IMR-90 (cell line): ENCODE results near the gene RAB20. TPM values are rescaled to one million over a fixed set of nuclear protein-coding genes. Genes with fewer than 3 reads are reported as not detected.

Source experiments
- ATAC-seq: fragments of 200-7000 bp; cut with Tn5 transposase; 2 replicates; pipeline ENCODE4 v1.9.1; 2020; ENCODE audit warnings: low read depth, mild to moderate bottlenecking, moderate library complexity
- BruUV-seq: library from RNA; stranded (reverse); fragments of 400-500 nt; replicated peaks from 2 replicates; lab custom pipeline; 2021; lab: Mats Ljungman, UMichigan
- CTCF ChIA-PET: fragments of 300-600 bp; formaldehyde crosslinking; extraction: SDS; loops from one replicate; lab custom pipeline; 2021; ENCODE audit warnings: antibody characterized with exemption; lab: Yijun Ruan, JAX
- POLR2A ChIA-PET: fragments of 300-600 bp; sonication (Branson Sonifier 250); formaldehyde crosslinking; loops from one replicate; lab custom pipeline; 2022; ENCODE audit warnings: antibody characterized with exemption; ENCODE audit not compliant: unreplicated experiment; lab: Charles Lee
- DNase-seq: peaks from one replicate; pipeline ENCODE4 v3.0.0; 2013
- H2AFZ ChIP-seq: replicated peaks from 2 replicates; pipeline ENCODE3; 2013; ENCODE audit warnings: low read length, mild to moderate bottlenecking; ENCODE audit not compliant: poor library complexity
- H2AK5ac ChIP-seq: 2 replicates; pipeline ENCODE4 v1.6.1; 2013; ENCODE audit warnings: low read depth, low read length, inconsistent platforms
- H2AK9ac ChIP-seq: replicated peaks from 2 replicates; pipeline ENCODE3; 2013; ENCODE audit warnings: mild to moderate bottlenecking, low read depth, low read length, moderate library complexity; ENCODE audit not compliant: poor library complexity
- H2BK120ac ChIP-seq: 2 replicates; pipeline ENCODE4 v1.6.1; 2013; ENCODE audit warnings: low read depth, low read length, inconsistent platforms
- H2BK15ac ChIP-seq: 3 replicates; pipeline ENCODE4 v1.6.1; 2013; ENCODE audit warnings: low read depth, low read length, inconsistent platforms
- H2BK20ac ChIP-seq: 2 replicates; pipeline ENCODE4 v1.6.1; 2013; ENCODE audit warnings: low read depth, mild to moderate bottlenecking, inconsistent platforms, low read length, moderate library complexity
- H2BK5ac ChIP-seq: 2 replicates; pipeline ENCODE4 v1.6.1; 2013; ENCODE audit warnings: mild to moderate bottlenecking, low read depth, low read length, inconsistent platforms; ENCODE audit not compliant: poor library complexity, severe bottlenecking
- H3K14ac ChIP-seq: replicated peaks from 2 replicates; pipeline ENCODE4 v1.6.1; 2013; ENCODE audit warnings: low read depth, low read length, inconsistent platforms
- H3K18ac ChIP-seq: 2 replicates; pipeline ENCODE4 v1.6.1; 2013; ENCODE audit warnings: low read depth, low read length, control low read depth
- H3K23ac ChIP-seq: 2 replicates; pipeline ENCODE4 v1.6.1; 2013; ENCODE audit warnings: low read depth, low read length, inconsistent platforms
- H3K27ac ChIP-seq: 2 replicates; pipeline ENCODE4 v1.5.1; 2013; ENCODE audit warnings: mild to moderate bottlenecking, control low read depth, low read length; ENCODE audit not compliant: insufficient read depth
- H3K27me3 ChIP-seq: 2 replicates; pipeline ENCODE4 v1.6.1; 2013; ENCODE audit warnings: low read length; ENCODE audit not compliant: control insufficient read depth, insufficient read depth
- H3K36me3 ChIP-seq: 2 replicates; pipeline ENCODE4 v1.6.1; 2013; ENCODE audit warnings: low read length, mixed read lengths; ENCODE audit not compliant: control insufficient read depth, insufficient read depth
- H3K4ac ChIP-seq: 2 replicates; pipeline ENCODE4 v1.6.1; 2013; ENCODE audit warnings: low read depth, low read length, inconsistent platforms
- H3K4me1 ChIP-seq: 2 replicates; pipeline ENCODE4 v1.6.1; 2013; ENCODE audit warnings: low read length, mixed read lengths; ENCODE audit not compliant: control insufficient read depth, insufficient read depth
- H3K4me2 ChIP-seq: 2 replicates; pipeline ENCODE4 v1.6.1; 2013; ENCODE audit warnings: low read depth, mild to moderate bottlenecking, control low read depth, low read length, moderate library complexity
- H3K4me3 ChIP-seq: 2 replicates; pipeline ENCODE4 v1.5.1; 2013; ENCODE audit warnings: low read depth, mild to moderate bottlenecking, control low read depth, low read length, moderate library complexity; ENCODE audit not compliant: insufficient read depth
- H3K56ac ChIP-seq: 2 replicates; pipeline ENCODE4 v1.6.1; 2013; ENCODE audit warnings: low read length, inconsistent platforms; ENCODE audit not compliant: insufficient read depth; ENCODE audit errors: extremely low read depth
- H3K79me1 ChIP-seq, 2 experiments: 2 replicates each; pipeline ENCODE4 v1.6.1; 2013; ENCODE audit warnings: low read length in 2 of 2, inconsistent platforms in 1 of 2, low read depth in 1 of 2
- H3K9ac ChIP-seq: 2 replicates; pipeline ENCODE4 v1.6.1; 2013; ENCODE audit warnings: low read depth, low read length, control low read depth
- H3K9me1 ChIP-seq: 2 replicates; pipeline ENCODE4 v1.6.1; 2013; ENCODE audit warnings: low read length, inconsistent platforms; ENCODE audit not compliant: insufficient read depth
- H3K9me3 ChIP-seq: 2 replicates; pipeline ENCODE4 v1.6.1; 2013; ENCODE audit warnings: low read length; ENCODE audit not compliant: control insufficient read depth, insufficient read depth
- H4K20me1 ChIP-seq: 2 replicates; pipeline ENCODE4 v1.6.1; 2013; ENCODE audit warnings: low read length, inconsistent platforms; ENCODE audit not compliant: insufficient read depth
- H4K5ac ChIP-seq: 2 replicates; pipeline ENCODE4 v1.6.1; 2013; ENCODE audit warnings: mild to moderate bottlenecking, low read depth, low read length, control low read depth
- H4K8ac ChIP-seq, 2 experiments: 2 replicates each; pipeline ENCODE4 v1.6.1; 2013; ENCODE audit warnings: low read depth in 2 of 2, low read length in 2 of 2, control low read depth in 1 of 2, inconsistent platforms in 1 of 2
- H4K91ac ChIP-seq: 2 replicates; pipeline ENCODE4 v1.6.1; 2013; ENCODE audit warnings: low read depth, low read length, inconsistent platforms; ENCODE audit not compliant: insufficient read depth
- BHLHE40 ChIP-seq: fragments of 150-350 bp; IDR thresholded peaks from 2 replicates; pipeline ENCODE4 v1.6.1; 2016; ENCODE audit warnings: mild to moderate bottlenecking, low read depth, low read length
- CHD1 ChIP-seq: IDR thresholded peaks from 2 replicates; pipeline ENCODE4 v1.6.1; 2012; ENCODE audit warnings: low read depth, low read length, improper control_type of control experiment
- FOS ChIP-seq: fragments of 150-350 bp; IDR thresholded peaks from 2 replicates; pipeline ENCODE4 v1.6.1; 2016; ENCODE audit warnings: low read depth, low read length
- MAFK ChIP-seq: IDR thresholded peaks from 2 replicates; pipeline ENCODE4 v1.6.1; 2012; ENCODE audit warnings: low read depth, low read length, improper control_type of control experiment
- MAZ ChIP-seq: IDR thresholded peaks from 2 replicates; pipeline ENCODE4 v1.6.1; 2012; ENCODE audit warnings: low read depth, mild to moderate bottlenecking, low read length, improper control_type of control experiment, moderate library complexity, borderline replicate concordance
- MXI1 ChIP-seq: IDR thresholded peaks from 2 replicates; pipeline ENCODE4 v1.6.1; 2012; ENCODE audit warnings: low read depth, mild to moderate bottlenecking, low read length, moderate library complexity, borderline replicate concordance
- NFE2L2 ChIP-seq: fragments of 150-350 bp; IDR thresholded peaks from 2 replicates; pipeline ENCODE4 v1.6.1; 2016; ENCODE audit warnings: low read depth, mild to moderate bottlenecking, low read length
- RAD21 ChIP-seq: IDR thresholded peaks from 2 replicates; pipeline ENCODE4 v1.6.1; 2012; ENCODE audit warnings: low read length, improper control_type of control experiment
- RCOR1 ChIP-seq: IDR thresholded peaks from 2 replicates; pipeline ENCODE4 v1.6.1; 2012; ENCODE audit warnings: mild to moderate bottlenecking, low read length, improper control_type of control experiment; ENCODE audit not compliant: insufficient replicate concordance
- RFX5 ChIP-seq: IDR thresholded peaks from 2 replicates; pipeline ENCODE4 v1.8.0; 2012; ENCODE audit warnings: low read depth, mild to moderate bottlenecking, low read length, moderate library complexity
- SMC3 ChIP-seq: fragments of 150-350 bp; IDR thresholded peaks from 2 replicates; pipeline ENCODE4 v1.6.1; 2016; ENCODE audit warnings: low read depth, mild to moderate bottlenecking, antibody characterized with exemption, low read length, moderate library complexity
- WGBS, 2 experiments: methylation state at CpG; one replicate each; pipeline versions ENCODE4 v1.1.5 to v1.1.7; 2013; ENCODE audit warnings: missing lambda C conversion rate in 2 of 2; ENCODE audit not compliant: insufficient read length in 1 of 2; ENCODE audit errors: extremely low coverage in 2 of 2; 5-methylcytosine and 5-hydroxymethylcytosine counted together
- dilution Hi-C: fragments of 300-500 bp; cut with HindIII; formaldehyde crosslinking; loops from one replicate; pipeline ENCODE4 v1.14.3; 2018; ENCODE audit warnings: low sequenced_read_pairs; ENCODE audit not compliant: unreplicated experiment
- in situ Hi-C: fragments of 300-500 bp; cut with MboI; formaldehyde crosslinking; loops from 3 replicates; pipeline ENCODE4 v1.14.3; 2019; ENCODE audit warnings: low sequenced_read_pairs, inconsistent platforms, mixed read lengths
- intact Hi-C: fragments of 100-400 bp; cut with micrococcal nuclease; formaldehyde crosslinking; loops from 2 replicates; pipeline ENCODE4 v1.10.0; 2022
- polyA plus RNA-seq, 3 experiments: library from polyadenylated mRNA; depleted of rRNA; stranded (reverse); fragments of >200 nt; gene quantifications; 2 replicates each; pipeline ENCODE4 v1.2.3, GENCODE V29; 2012; ENCODE audit warnings: low replicate concordance in 1 of 3
- total RNA-seq: library from RNA; depleted of rRNA; stranded (reverse); fragments of >200 nt; gene quantifications from 2 replicates; pipeline ENCODE4 v1.2.3, GENCODE V29; 2012
- TF ChIP-seq, protein P1 (sequence below): fragments of 150-350 bp; IDR thresholded peaks from 2 replicates; pipeline ENCODE4 v1.6.1; 2017; ENCODE audit warnings: mild to moderate bottlenecking, antibody characterized with exemption, low read length, low read depth
- TF ChIP-seq, protein P2 (sequence below): conservative IDR thresholded peaks from 2 replicates; pipeline ENCODE4 v1.5.1; 2012; ENCODE audit warnings: mild to moderate bottlenecking, low read depth, low read length, improper control_type of control experiment

RAB20 gene
- total and polyA plus RNA-seq, 2 of the 4 experiments (the other 2 are of a cell fraction) = 3.8 to 5.1 TPM

DNA sequence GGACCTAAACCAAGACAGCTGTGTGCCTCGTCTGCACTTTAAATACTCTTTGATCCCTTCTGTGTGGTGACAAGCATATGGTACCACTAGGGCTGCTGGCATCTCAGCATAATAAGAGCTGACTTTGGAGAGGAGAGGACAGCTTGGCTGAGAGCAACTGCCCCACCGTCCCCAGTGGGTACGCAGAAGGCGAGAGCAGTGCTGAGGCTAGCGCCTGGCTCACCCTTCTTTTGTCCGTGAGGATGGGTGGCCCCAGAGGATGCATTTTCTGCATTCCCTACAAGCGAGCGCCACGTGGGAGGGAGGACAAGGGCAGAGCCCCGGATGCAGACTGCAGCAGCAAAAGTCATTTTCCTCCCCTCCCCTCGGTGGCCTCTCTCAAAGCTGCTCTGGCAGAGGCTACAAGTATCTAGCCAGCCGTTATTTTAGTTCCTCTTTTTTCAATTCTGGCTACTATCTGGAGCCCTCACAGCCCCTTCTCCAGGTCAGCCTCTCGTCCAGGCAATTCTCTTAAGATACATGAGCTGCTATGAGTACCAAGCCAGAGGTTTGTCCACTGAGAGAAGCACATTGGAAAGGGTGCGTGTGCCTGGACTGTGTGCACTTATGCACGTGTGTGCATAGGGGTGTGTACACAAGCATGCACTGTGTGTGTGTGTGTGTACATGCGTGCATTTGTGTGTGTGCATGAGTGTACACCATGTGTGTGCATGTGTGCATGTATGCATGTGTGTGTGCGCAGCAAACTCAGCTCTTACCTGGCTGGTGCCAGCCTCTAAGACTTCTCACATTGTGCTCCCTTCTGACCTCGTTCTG, 51.3 kb downstream of the RAB20 start:
- Histone ChIP-seq H2BK15ac (no peak overlapping the region), H2AK5ac (0 out of 2 replicates have a peak overlapping the region, but pooled peaks have one; percentile 7), H2AK9ac (peak overlapping the region; percentile 52), H2BK120ac (no peak overlapping the region), H3K18ac (no peak overlapping the region), H3K4me3 (no peak overlapping the region), H4K20me1 (peaks cover 9% of the 10 kb centered on the region), H3K4ac (peak overlapping the region; percentile 61; the same call in 1 of the 2 replicates), H2BK5ac (peak overlapping the region; percentile 17), H3K79me1 (peaks cover 12 to 18% of the 10 kb centered on the region in 2 experiments; a peak in 3 of 4 replicates), H3K27ac (peak overlapping the region; percentile 16; the same call in 1 of the 2 replicates), H2AFZ (peak overlapping the region; percentile 71), H2BK20ac (no peak overlapping the region), H3K4me2 (no peak overlapping the region), H3K4me1 (peaks cover 18% of the 10 kb centered on the region), H4K5ac (no peak overlapping the region; the same call in 1 of the 2 replicates), H3K14ac (no peak overlapping the region), H4K8ac (peak overlapping the region in 1 of 2 experiments; percentile 2; a peak in 1 of 4 replicates), H3K9me1 (peaks cover 7% of the 10 kb centered on the region; the same call in 1 of the 2 replicates), H3K56ac (no peak overlapping the region), H3K9me3 (no peaks in the 10 kb centered on the region), H3K9ac (no peak overlapping the region), H3K23ac (no peak overlapping the region), H4K91ac (peak overlapping the region; percentile 19; the same call in 1 of the 2 replicates), H3K27me3 (no peaks in the 10 kb centered on the region), H3K36me3 (peaks cover 84% of the 10 kb centered on the region)
- dilution Hi-C loops (no loop called here), intact Hi-C loops (loop anchor here (5.0 kb wide), 1 partner anchor 52 kb away; the partner anchor contains the start of gene RAB20), in situ Hi-C loops (no loop called here)
- DNase-seq (peak; percentile 30), ATAC-seq (peak; percentile 49)
- ChIA-PET POLR2A (no interaction called here), CTCF (interaction anchor here (1.0 kb wide), 1 partner anchor 8 kb away, joined by 3 read pairs; no protein-coding TSS in a partner anchor)
- BruUV-seq = no TSS peak
- 80% methylated on average over 4 of the region's 18 CpGs; no CpG with 5 or more reads in 1 of the 2 experiments for WGBS, 2 experiments
- TF ChIP-seq CHD1 (no peak), RFX5 (no peak), MXI1 (no peak), BHLHE40 (no peak), MAZ (no peak), RAD21 (no peak), FOS (no peak), MAFK (no peak), SMC3 (no peak), RCOR1 (no peak), NFE2L2 (no peak)
- TF ChIP-seq, protein P1, sequence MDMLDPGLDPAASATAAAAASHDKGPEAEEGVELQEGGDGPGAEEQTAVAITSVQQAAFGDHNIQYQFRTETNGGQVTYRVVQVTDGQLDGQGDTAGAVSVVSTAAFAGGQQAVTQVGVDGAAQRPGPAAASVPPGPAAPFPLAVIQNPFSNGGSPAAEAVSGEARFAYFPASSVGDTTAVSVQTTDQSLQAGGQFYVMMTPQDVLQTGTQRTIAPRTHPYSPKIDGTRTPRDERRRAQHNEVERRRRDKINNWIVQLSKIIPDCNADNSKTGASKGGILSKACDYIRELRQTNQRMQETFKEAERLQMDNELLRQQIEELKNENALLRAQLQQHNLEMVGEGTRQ = no peak
- TF ChIP-seq, protein P2, sequence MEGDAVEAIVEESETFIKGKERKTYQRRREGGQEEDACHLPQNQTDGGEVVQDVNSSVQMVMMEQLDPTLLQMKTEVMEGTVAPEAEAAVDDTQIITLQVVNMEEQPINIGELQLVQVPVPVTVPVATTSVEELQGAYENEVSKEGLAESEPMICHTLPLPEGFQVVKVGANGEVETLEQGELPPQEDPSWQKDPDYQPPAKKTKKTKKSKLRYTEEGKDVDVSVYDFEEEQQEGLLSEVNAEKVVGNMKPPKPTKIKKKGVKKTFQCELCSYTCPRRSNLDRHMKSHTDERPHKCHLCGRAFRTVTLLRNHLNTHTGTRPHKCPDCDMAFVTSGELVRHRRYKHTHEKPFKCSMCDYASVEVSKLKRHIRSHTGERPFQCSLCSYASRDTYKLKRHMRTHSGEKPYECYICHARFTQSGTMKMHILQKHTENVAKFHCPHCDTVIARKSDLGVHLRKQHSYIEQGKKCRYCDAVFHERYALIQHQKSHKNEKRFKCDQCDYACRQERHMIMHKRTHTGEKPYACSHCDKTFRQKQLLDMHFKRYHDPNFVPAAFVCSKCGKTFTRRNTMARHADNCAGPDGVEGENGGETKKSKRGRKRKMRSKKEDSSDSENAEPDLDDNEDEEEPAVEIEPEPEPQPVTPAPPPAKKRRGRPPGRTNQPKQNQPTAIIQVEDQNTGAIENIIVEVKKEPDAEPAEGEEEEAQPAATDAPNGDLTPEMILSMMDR = no peak
